H1 (cell line): ENCODE results near the gene HMCN1.

ENCODE experiments used
- EGR1 ChIP-seq: IDR thresholded peaks from 2 replicates; pipeline ENCODE4 v1.6.1; 2011; ENCODE audit warnings: low read depth, low read length, borderline replicate concordance
- POLR2A ChIP-seq, 2 experiments: IDR thresholded peaks; 1 replicate in 1 of 2; 2 replicates in 1 of 2; pipeline ENCODE4 v1.6.1; 2011; ENCODE audit warnings: low read depth in 2 of 2, low read length in 2 of 2, mild to moderate bottlenecking in 2 of 2; ENCODE audit errors: control extremely low read depth in 1 of 2
- POLR2AphosphoS5 ChIP-seq: IDR thresholded peaks from 2 replicates; pipeline ENCODE4 v1.6.1; 2011; ENCODE audit warnings: low read depth, low read length
- SIX5 ChIP-seq: IDR thresholded peaks from 2 replicates; pipeline ENCODE4 v1.6.1; 2011; ENCODE audit warnings: mild to moderate bottlenecking, low read depth, low read length
- TF ChIP-seq, protein P1 (sequence below), 3 experiments: IDR thresholded peaks; 1 replicate in 2 of 3; 2 replicates in 1 of 3; pipeline versions ENCODE4 v1.5.1 to v1.6.1; 2011; ENCODE audit warnings: low read length in 3 of 3, mild to moderate bottlenecking in 3 of 3, inconsistent platforms in 2 of 3, low read depth in 1 of 3, moderate library complexity in 1 of 3; ENCODE audit not compliant: insufficient read depth in 1 of 3; ENCODE audit errors: control extremely low read depth in 1 of 3

DNA sequence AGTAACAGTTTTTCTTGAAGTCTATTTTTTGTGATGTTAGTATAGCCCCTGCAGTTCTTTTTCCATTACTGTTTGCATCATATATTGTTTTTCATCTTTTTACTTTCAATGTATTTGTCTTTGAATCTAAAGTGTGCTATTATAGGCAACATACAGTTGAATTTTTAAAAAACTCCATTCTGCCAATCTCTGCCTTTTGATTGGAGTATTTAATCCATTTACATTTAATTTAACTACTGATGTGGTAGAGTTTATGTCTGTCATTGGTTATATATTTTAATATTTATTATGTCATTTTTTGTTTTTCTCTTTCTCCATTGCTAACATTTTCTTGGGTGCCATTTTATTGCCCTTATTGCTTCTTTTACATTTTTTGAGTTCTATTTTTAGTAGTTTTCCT, 296.3 kb downstream of the HMCN1 start:
- no peak for TF ChIP-seq SIX5
- TF ChIP-seq, protein P1, sequence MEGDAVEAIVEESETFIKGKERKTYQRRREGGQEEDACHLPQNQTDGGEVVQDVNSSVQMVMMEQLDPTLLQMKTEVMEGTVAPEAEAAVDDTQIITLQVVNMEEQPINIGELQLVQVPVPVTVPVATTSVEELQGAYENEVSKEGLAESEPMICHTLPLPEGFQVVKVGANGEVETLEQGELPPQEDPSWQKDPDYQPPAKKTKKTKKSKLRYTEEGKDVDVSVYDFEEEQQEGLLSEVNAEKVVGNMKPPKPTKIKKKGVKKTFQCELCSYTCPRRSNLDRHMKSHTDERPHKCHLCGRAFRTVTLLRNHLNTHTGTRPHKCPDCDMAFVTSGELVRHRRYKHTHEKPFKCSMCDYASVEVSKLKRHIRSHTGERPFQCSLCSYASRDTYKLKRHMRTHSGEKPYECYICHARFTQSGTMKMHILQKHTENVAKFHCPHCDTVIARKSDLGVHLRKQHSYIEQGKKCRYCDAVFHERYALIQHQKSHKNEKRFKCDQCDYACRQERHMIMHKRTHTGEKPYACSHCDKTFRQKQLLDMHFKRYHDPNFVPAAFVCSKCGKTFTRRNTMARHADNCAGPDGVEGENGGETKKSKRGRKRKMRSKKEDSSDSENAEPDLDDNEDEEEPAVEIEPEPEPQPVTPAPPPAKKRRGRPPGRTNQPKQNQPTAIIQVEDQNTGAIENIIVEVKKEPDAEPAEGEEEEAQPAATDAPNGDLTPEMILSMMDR (IDR thresholded peaks at IDR 0.05; ENCODE audit: control extremely low read depth in 1 of 3, insufficient read depth in 1 of 3, low read depth in 1 of 3, low read length in 3 of 3): no peak
- no peak for TF ChIP-seq POLR2AphosphoS5
- TF ChIP-seq POLR2A (IDR thresholded peaks at IDR 0.05; ENCODE audit: control extremely low read depth in 1 of 2, low read depth in 2 of 2, low read length in 2 of 2): no peak
- no peak for TF ChIP-seq EGR1
